SK-N-SH treated with all-trans-retinoic acid at 6 μM for 48 hours (cell line): ENCODE measurements around the gene UTP20.
"Not testable (repeated sequence)": the region's sequence is repeated elsewhere in the genome, so short reads cannot be mapped to it uniquely, and the experiment has no call there.

Experiments
- ATAC-seq: fragments of 200-7000 bp; cut with Tn5 transposase; 3 replicates; pipeline ENCODE4 v1.9.1; 2020; ENCODE audit warnings: mild to moderate bottlenecking, moderate library complexity
- ARNTL ChIP-seq: fragments of 450-650 bp; formaldehyde crosslinking; IDR thresholded peaks from 2 replicates; pipeline ENCODE4 v1.5.0; 2020; ENCODE audit warnings: low read depth, mild to moderate bottlenecking, moderate library complexity, borderline replicate concordance
- BACH2 ChIP-seq: fragments of 250-450 bp; sonication (Bioruptor Pico); IDR thresholded peaks from 2 replicates; pipeline ENCODE4 v1.9.0; 2021; ENCODE audit warnings: mild to moderate bottlenecking, borderline replicate concordance
- CREB5 ChIP-seq: fragments of 250-450 bp; sonication (Bioruptor Pico); IDR thresholded peaks from 2 replicates; pipeline ENCODE4 v1.5.1; 2020; ENCODE audit warnings: low read depth, mild to moderate bottlenecking, moderate library complexity
- CSDC2 ChIP-seq: fragments of 250-450 bp; sonication (Bioruptor Pico); IDR thresholded peaks from 2 replicates; pipeline ENCODE4 v1.5.0; 2020; ENCODE audit warnings: mild to moderate bottlenecking, moderate library complexity
- ESRRG ChIP-seq: fragments of 250-450 bp; sonication (Bioruptor Pico); IDR thresholded peaks from 2 replicates; pipeline ENCODE4 v1.6.1; 2021; ENCODE audit warnings: mild to moderate bottlenecking
- GLIS3 ChIP-seq: fragments of 250-450 bp; sonication (Bioruptor Pico); IDR thresholded peaks from 2 replicates; pipeline ENCODE4 v1.5.0; 2020; ENCODE audit warnings: mild to moderate bottlenecking, moderate library complexity
- ISL1 ChIP-seq: fragments of 250-450 bp; sonication (Bioruptor Pico); IDR thresholded peaks from 2 replicates; pipeline ENCODE4 v2.1.2; 2022; ENCODE audit warnings: mild to moderate bottlenecking, moderate library complexity
- PATZ1 ChIP-seq: fragments of 250-450 bp; sonication (Bioruptor Pico); IDR thresholded peaks from 2 replicates; pipeline ENCODE4 v1.8.0; 2020; ENCODE audit warnings: mild to moderate bottlenecking, moderate library complexity, borderline replicate concordance
- POU6F1 ChIP-seq: fragments of 250-450 bp; sonication (Bioruptor Pico); IDR thresholded peaks from 2 replicates; pipeline ENCODE4 v1.8.0; 2021; ENCODE audit warnings: low read depth, mild to moderate bottlenecking, moderate library complexity, borderline replicate concordance
- PPARA ChIP-seq: fragments of 250-450 bp; sonication (Bioruptor Pico); IDR thresholded peaks from 2 replicates; pipeline ENCODE4 v1.5.0; 2020; ENCODE audit warnings: mild to moderate bottlenecking, borderline replicate concordance
- RARB ChIP-seq: fragments of 250-450 bp; sonication (Bioruptor Pico); IDR thresholded peaks from 2 replicates; pipeline ENCODE4 v1.8.0; 2021; ENCODE audit warnings: mild to moderate bottlenecking, moderate library complexity
- SNAI2 ChIP-seq: fragments of 250-450 bp; sonication (Bioruptor Pico); IDR thresholded peaks from 2 replicates; pipeline ENCODE4 v1.5.0; 2020; ENCODE audit warnings: mild to moderate bottlenecking, moderate library complexity
- TCF4 ChIP-seq: fragments of 250-450 bp; sonication (Bioruptor Pico); IDR thresholded peaks from 2 replicates; pipeline ENCODE4 v1.8.0; 2021; ENCODE audit warnings: mild to moderate bottlenecking, moderate library complexity, borderline replicate concordance
- TOX ChIP-seq: fragments of 250-450 bp; sonication (Bioruptor Pico); IDR thresholded peaks from 2 replicates; pipeline ENCODE4 v1.8.0; 2021; ENCODE audit warnings: mild to moderate bottlenecking, moderate library complexity, borderline replicate concordance
- ZC3H10 ChIP-seq: fragments of 250-450 bp; sonication (Bioruptor Pico); IDR thresholded peaks from 2 replicates; pipeline ENCODE4 v1.5.1; 2021; ENCODE audit warnings: mild to moderate bottlenecking, moderate library complexity
- ZFP3 ChIP-seq: fragments of 250-450 bp; sonication (Bioruptor Pico); IDR thresholded peaks from 2 replicates; pipeline ENCODE4 v1.5.0; 2020; ENCODE audit warnings: mild to moderate bottlenecking, moderate library complexity
- ZFP30 ChIP-seq: fragments of 450-650 bp; formaldehyde crosslinking; IDR thresholded peaks from 2 replicates; pipeline ENCODE4 v1.5.0; 2022; ENCODE audit warnings: mild to moderate bottlenecking, moderate library complexity
- ZNF565 ChIP-seq: fragments of 450-650 bp; formaldehyde crosslinking; conservative IDR thresholded peaks from 2 replicates; pipeline ENCODE4 v1.5.0; 2020; ENCODE audit warnings: low read depth, mild to moderate bottlenecking, moderate library complexity
- ZNF70 ChIP-seq: fragments of 450-650 bp; formaldehyde crosslinking; IDR thresholded peaks from 2 replicates; pipeline ENCODE4 v1.5.0; 2020; ENCODE audit warnings: mild to moderate bottlenecking, moderate library complexity
- ZNF8 ChIP-seq: fragments of 450-650 bp; formaldehyde crosslinking; IDR thresholded peaks from 2 replicates; pipeline ENCODE4 v1.5.0; 2020; ENCODE audit warnings: mild to moderate bottlenecking, moderate library complexity
- TF ChIP-seq, protein P1 (sequence below): fragments of 250-450 bp; sonication (Bioruptor Pico); IDR thresholded peaks from 2 replicates; pipeline ENCODE4 v1.5.0; 2020; ENCODE audit warnings: mild to moderate bottlenecking, moderate library complexity
- TF ChIP-seq, protein P2 (sequence below): fragments of 250-450 bp; sonication (Bioruptor Pico); IDR thresholded peaks from 2 replicates; pipeline ENCODE4 v1.5.1; 2021; ENCODE audit warnings: mild to moderate bottlenecking, moderate library complexity

The UTP20 gene

GRCh38 chr12:101375573-101375972, 95.7 kb downstream of the UTP20 start (continued):
- TF ChIP-seq CREB5 (no peak), ZFP30 (no peak), PPARA (CRISPR knock-in tag) (no peak), TOX (CRISPR knock-in tag) (no peak), ZNF565 (CRISPR knock-in tag) (no peak), ARNTL (CRISPR knock-in tag) (no peak), TCF4 (CRISPR knock-in tag) (no peak), GLIS3 (CRISPR knock-in tag) (no peak), ZNF70 (no peak), BACH2 (CRISPR knock-in tag) (no peak), ZNF8 (CRISPR knock-in tag) (no peak), CSDC2 (CRISPR knock-in tag) (no peak), RARB (CRISPR knock-in tag) (no peak)
- TF ChIP-seq, protein P1, sequence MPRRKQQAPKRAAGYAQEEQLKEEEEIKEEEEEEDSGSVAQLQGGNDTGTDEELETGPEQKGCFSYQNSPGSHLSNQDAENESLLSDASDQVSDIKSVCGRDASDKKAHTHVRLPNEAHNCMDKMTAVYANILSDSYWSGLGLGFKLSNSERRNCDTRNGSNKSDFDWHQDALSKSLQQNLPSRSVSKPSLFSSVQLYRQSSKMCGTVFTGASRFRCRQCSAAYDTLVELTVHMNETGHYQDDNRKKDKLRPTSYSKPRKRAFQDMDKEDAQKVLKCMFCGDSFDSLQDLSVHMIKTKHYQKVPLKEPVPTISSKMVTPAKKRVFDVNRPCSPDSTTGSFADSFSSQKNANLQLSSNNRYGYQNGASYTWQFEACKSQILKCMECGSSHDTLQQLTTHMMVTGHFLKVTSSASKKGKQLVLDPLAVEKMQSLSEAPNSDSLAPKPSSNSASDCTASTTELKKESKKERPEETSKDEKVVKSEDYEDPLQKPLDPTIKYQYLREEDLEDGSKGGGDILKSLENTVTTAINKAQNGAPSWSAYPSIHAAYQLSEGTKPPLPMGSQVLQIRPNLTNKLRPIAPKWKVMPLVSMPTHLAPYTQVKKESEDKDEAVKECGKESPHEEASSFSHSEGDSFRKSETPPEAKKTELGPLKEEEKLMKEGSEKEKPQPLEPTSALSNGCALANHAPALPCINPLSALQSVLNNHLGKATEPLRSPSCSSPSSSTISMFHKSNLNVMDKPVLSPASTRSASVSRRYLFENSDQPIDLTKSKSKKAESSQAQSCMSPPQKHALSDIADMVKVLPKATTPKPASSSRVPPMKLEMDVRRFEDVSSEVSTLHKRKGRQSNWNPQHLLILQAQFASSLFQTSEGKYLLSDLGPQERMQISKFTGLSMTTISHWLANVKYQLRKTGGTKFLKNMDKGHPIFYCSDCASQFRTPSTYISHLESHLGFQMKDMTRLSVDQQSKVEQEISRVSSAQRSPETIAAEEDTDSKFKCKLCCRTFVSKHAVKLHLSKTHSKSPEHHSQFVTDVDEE, result no peak

GRCh38 chr12:101379149-101379548, 99.2 kb downstream of the UTP20 start:
- no peak for TF ChIP-seq TOX (CRISPR knock-in tag)
- no peak for TF ChIP-seq CREB5
- TF ChIP-seq SNAI2 (CRISPR knock-in tag), result no peak
- TF ChIP-seq PPARA (CRISPR knock-in tag), result no peak
- TF ChIP-seq ZNF565 (CRISPR knock-in tag), result no peak
- TF ChIP-seq BACH2 (CRISPR knock-in tag), result no peak
- TF ChIP-seq ARNTL (CRISPR knock-in tag), result no peak
- TF ChIP-seq, protein P1, result no peak
- TF ChIP-seq ZNF70, result no peak
- TF ChIP-seq GLIS3 (CRISPR knock-in tag), result no peak
- TF ChIP-seq ZNF8 (CRISPR knock-in tag), result no peak
- TF ChIP-seq, protein P2, sequence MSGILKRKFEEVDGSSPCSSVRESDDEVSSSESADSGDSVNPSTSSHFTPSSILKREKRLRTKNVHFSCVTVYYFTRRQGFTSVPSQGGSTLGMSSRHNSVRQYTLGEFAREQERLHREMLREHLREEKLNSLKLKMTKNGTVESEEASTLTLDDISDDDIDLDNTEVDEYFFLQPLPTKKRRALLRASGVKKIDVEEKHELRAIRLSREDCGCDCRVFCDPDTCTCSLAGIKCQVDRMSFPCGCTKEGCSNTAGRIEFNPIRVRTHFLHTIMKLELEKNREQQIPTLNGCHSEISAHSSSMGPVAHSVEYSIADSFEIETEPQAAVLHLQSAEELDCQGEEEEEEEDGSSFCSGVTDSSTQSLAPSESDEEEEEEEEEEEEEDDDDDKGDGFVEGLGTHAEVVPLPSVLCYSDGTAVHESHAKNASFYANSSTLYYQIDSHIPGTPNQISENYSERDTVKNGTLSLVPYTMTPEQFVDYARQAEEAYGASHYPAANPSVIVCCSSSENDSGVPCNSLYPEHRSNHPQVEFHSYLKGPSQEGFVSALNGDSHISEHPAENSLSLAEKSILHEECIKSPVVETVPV (CRISPR knock-in tag), result no peak
- TF ChIP-seq ZC3H10 (CRISPR knock-in tag), result no peak
- no peak for TF ChIP-seq TCF4 (CRISPR knock-in tag)
- TF ChIP-seq ZFP3 (CRISPR knock-in tag), result no peak
- TF ChIP-seq ISL1 (CRISPR knock-in tag), result no peak
- TF ChIP-seq ESRRG, result no peak
- TF ChIP-seq POU6F1 (CRISPR knock-in tag), result no peak
- TF ChIP-seq PATZ1 (CRISPR knock-in tag), result no peak
- no peak for ATAC-seq

GRCh38 chr12:101391181-101391580, 111.3 kb downstream of the UTP20 start:
- ATAC-seq, result not testable (repeated sequence)
